ENCODE results near the gene DMRT2. TPM values are rescaled to one million over a fixed set of nuclear protein-coding genes. Genes with fewer than 3 reads are reported as not detected.

Gene DMRT2
- total RNA-seq, 4 donors from 2014 or later: 1.1 to 4.9 (median 2.4) TPM

- DNase-seq (ENCODE audit: low spot score): no peak
- no peak for TF ChIP-seq CTCF (IDR thresholded peaks at IDR 0.05)
- ATAC-seq (ENCODE audit: low FRiP score): no peak
These were observed 50.0 kb downstream of the DMRT2 start for GRCh38 chr9:1100201-1100600.

- DNase-seq (ENCODE audit: low spot score): no peak
- ATAC-seq (ENCODE audit: low FRiP score): no peak
- TF ChIP-seq CTCF (IDR thresholded peaks at IDR 0.05): no peak
These were observed 50.8 kb downstream of the DMRT2 start for GRCh38 chr9:1100945-1101344.

GRCh38 chr9:1101846-1102641 lies 51.9 kb downstream of the DMRT2 start:
- ATAC-seq (ENCODE audit: low FRiP score) (no peak), DNase-seq (ENCODE audit: low spot score) (no peak)
- no peak for TF ChIP-seq CTCF (IDR thresholded peaks at IDR 0.05)

GRCh38 chr9:1102642-1102970 lies 52.4 kb downstream of the DMRT2 start:
- no peak for TF ChIP-seq CTCF (IDR thresholded peaks at IDR 0.05)
- no peak for ATAC-seq (ENCODE audit: low FRiP score)

More at GRCh38 chr9:1102642-1102970, 52.4 kb downstream of the DMRT2 start:
- no peak for DNase-seq (ENCODE audit: low spot score)

Small RNAs within 50 kb of the gene (small RNA-seq; reads per million reads assigned to genes)
- gene RNU6-1073P: not detected

Other genes starting within 250 kb of the DMRT2 start
- gene DMRT1, start 208.7 kb upstream of the DMRT2 start, total RNA-seq: not detected
- under 1 TPM in 1 of 4 donors, not detected in 3; 0.47 TPM for gene DMRT3, start 73.7 kb upstream of the DMRT2 start, total RNA-seq

All from omental fat pad (tissue), 4 donors.